HG03095 (cell line): ENCODE data around the gene SKIC2.

Source experiments
- ATAC-seq: cut with Tn5 transposase; IDR thresholded peaks from one replicate; pipeline ENCODE4 v1.9.1; 2021; ENCODE audit warnings: moderate library complexity; ENCODE audit not compliant: unreplicated experiment

The SKIC2 gene

DNA sequence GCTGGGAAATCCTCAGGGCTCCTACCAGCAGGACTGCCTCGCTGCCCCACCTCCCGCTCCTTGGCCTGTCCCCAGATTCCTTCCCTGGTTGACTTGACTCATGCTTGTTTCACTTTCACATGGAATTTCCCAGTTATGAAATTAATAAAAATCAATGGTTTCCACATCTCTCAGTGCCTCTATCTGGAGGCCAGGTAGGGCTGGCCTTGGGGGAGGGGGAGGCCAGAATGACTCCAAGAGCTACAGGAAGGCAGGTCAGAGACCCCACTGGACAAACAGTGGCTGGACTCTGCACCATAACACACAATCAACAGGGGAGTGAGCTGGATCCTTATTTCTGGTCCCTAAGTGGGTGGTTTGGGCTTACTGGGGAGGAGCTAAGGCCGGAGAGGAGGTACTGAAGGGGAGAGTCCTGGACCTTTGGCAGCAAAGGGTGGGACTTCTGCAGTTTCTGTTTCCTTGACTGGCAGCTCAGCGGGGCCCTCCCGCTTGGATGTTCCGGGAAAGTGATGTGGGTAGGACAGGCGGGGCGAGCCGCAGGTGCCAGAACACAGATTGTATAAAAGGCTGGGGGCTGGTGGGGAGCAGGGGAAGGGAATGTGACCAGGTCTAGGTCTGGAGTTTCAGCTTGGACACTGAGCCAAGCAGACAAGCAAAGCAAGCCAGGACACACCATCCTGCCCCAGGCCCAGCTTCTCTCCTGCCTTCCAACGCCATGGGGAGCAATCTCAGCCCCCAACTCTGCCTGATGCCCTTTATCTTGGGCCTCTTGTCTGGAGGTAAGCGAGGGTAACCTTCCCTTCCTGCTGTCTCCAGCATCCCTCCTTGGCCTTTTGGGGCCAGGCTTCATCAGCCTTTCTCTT is 13.2 kb upstream of the SKIC2 start, which contains the start of gene CFB:
TSS of gene CFB (plus strand) at position 589 of the 863 bp plus-strand sequence. CDS start at position 716, 127 bp downstream.
- ATAC-seq: no peak

DNA sequence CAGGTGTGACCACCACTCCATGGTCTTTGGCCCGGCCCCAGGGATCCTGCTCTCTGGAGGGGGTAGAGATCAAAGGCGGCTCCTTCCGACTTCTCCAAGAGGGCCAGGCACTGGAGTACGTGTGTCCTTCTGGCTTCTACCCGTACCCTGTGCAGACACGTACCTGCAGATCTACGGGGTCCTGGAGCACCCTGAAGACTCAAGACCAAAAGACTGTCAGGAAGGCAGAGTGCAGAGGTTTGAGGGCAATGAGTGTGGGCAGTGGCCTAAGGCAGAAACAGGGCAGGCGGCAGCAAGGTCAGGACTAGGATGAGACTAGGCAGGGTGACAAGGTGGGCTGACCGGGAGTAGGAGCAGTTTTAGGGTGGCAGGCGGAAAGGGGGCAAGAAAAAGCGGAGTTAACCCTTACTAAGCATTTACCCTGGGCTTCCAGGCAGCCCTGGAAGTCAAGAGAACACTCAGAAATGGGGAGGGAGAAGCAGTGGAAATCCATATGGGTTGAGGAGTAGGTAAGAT is 12.5 kb upstream of the SKIC2 start:
- no peak for ATAC-seq

DNA sequence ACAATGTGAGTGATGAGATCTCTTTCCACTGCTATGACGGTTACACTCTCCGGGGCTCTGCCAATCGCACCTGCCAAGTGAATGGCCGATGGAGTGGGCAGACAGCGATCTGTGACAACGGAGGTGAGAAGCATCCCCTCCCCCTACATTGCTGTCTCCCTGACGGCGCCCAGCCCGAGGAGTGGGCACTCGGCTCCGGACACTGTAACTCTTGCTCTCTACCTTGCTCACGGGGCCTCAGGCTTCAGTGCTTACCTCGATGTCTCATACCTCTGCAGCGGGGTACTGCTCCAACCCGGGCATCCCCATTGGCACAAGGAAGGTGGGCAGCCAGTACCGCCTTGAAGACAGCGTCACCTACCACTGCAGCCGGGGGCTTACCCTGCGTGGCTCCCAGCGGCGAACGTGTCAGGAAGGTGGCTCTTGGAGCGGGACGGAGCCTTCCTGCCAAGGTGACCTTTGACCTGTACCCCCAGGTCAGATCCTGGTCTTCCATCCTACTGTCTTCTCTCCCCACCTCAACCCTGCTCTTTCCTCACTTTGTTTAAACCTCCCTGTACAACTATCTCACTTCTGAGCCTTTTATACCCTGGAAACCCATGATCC is 11.8 kb upstream of the SKIC2 start:
- no peak for ATAC-seq

DNA sequence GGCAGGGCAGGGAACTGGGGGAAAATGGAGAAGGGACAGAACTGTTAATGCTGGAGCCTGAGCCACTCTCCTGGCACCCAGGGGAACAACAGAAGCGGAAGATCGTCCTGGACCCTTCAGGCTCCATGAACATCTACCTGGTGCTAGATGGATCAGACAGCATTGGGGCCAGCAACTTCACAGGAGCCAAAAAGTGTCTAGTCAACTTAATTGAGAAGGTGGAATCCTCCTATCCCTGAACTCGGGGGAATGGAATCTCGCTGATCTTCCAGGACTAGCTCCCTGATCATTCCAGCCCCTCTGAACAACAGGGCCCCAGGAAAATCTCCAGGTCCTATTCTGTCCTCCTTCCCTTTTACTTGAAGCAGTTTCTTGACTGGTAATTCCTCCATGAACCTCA is 11.1 kb upstream of the SKIC2 start:
- ATAC-seq: no peak

DNA sequence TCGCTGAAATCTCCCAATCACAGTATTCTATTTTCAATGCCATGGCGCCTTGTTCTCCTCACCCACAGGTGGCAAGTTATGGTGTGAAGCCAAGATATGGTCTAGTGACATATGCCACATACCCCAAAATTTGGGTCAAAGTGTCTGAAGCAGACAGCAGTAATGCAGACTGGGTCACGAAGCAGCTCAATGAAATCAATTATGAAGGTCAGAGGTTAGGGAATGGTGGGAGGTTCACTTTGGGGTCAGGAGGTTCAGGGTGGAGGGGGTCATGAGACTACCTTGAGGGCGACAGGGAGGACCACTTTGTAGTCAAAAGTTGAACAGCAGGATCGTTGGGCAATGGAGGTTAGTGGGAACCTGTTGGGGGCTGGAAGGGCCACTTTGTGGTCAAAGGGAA is 10.7 kb upstream of the SKIC2 start:
- no peak for ATAC-seq

DNA sequence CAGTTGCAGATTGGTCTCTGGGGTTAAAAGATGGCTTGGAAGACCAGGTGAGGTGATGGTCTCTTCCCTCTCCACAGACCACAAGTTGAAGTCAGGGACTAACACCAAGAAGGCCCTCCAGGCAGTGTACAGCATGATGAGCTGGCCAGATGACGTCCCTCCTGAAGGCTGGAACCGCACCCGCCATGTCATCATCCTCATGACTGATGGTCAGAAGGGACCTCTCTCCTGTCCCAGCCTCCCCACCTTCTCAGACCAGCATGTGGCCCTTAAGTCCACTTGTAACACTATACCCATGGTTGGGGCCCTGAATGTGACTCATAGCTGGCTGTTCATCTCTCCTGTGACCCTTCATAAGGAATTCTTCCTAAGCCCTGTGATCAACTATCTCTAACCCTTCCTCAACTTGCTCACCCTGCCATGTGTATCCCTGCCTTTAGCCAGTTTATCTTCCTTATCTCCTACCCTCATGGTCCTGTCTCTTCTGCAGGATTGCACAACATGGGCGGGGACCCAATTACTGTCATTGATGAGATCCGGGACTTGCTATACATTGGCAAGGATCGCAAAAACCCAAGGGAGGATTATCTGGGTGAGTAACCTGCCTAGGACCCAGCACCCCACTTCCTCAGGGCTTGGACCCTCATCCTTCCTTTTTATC is 10.1 kb upstream of the SKIC2 start:
- no peak for ATAC-seq

DNA sequence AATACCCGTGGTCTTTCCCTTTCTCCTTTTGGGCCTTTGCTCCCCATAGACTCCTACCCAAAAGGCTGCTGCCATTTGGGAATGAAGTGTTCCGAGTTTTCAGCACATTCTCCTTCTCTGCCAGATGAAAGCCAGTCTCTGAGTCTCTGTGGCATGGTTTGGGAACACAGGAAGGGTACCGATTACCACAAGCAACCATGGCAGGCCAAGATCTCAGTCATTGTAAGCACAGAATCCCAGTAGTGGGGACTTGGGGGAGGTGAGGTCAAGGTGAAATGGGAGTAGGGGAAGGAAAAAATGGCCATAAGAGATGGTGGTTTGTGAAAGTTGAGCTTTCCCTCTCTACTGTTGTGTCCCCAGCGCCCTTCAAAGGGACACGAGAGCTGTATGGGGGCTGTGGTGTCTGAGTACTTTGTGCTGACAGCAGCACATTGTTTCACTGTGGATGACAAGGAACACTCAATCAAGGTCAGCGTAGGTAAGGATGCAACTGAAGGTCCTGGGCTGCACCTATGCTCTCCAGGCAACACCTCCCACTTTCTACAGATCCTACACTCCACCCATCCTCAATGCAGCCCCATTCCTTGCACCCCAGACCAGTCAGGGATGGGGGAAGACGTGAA is 8.9 kb upstream of the SKIC2 start:
- ATAC-seq: no peak

DNA sequence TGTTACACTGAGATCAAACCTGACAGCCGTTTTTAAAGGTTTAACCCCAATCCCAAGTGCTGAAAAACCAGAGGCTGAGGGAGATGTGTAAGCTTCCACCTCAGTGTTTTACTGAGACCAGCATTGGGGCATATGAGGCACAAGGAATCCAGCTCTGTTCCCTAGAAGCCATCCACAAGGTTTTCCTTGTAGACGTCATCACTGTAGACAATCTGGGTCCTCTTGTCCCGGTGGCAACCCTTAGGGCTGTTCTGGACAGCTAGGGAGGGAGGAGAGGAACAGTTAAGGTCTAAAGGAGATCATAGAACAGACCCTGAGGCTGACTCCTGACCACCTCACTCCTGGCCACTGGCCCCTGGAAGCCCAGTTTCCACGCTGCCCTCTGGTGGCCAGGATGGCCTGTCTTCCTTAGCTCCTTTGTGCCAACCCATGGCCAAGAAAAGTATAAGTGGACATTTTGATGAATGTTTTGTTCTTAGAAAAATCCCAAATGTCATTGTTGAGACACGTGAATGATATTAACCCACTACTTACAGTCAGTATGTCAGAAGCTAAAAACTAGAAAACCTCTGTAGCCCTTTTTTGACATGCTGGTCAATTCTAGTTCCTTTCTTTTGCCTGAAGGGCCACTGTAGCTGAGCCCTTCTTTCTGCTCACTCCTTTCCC is 6.7 kb upstream of the SKIC2 start:
- no peak for ATAC-seq

DNA sequence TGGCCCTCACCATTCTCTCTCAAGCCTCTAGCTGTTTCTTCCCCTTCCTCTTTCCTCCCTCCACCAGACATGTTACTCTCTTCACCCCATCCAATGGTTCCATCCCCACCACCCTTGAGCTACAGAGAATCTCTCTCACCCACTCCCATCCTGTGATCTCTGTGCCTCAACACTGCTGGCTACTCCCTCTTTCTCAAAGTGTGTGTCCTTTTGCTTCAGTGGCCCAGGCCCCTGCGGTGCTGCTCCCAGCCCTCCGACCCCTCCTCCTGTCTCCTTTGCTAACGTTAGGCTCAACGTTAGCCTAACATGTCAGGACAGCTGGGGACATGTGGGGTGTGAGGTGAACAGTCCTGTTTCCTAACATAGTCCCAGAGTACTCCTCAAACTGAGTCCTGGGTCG is 6.1 kb upstream of the SKIC2 start:
- ATAC-seq: no peak

DNA sequence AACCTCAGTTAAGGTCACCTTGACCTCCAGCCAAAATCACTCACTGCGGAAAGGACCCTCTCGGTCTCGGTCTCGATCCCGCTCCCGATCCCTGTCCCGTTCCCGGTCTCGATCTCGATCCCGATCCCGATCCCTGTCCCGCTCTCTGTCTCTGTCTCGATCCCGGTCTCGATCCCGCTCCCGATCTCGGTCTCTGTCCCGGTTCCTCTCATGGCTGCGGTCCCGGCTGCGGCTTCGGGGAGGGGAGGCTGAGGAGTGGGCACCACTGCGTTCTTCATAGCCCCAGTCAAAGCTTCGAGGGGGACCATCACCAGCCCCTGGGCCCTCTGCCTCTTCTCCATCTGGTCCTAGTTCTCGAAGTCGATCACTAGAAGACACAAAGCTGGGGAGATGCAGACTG is 4.5 kb upstream of the SKIC2 start:
- no peak for ATAC-seq

DNA sequence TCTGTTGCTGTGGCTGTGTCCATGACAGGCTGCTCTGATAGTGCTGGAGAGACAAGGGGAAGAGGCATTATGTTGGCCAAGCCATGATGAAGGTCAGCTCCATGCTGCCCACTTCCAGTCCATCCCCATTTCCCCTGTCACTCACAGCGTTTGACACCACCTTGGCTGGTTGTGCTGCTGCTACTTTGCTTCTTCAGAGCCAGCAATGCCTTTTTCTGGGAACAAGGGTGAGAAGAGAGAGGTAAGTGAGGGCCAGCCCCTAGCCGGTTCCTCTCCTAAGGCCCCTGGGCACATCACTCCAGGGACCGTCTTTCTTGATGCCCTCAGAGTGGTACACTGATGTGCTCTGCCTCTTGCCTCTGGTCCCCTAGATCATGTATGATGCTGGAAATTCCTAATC is 2.2 kb upstream of the SKIC2 start:
- ATAC-seq: no peak

DNA sequence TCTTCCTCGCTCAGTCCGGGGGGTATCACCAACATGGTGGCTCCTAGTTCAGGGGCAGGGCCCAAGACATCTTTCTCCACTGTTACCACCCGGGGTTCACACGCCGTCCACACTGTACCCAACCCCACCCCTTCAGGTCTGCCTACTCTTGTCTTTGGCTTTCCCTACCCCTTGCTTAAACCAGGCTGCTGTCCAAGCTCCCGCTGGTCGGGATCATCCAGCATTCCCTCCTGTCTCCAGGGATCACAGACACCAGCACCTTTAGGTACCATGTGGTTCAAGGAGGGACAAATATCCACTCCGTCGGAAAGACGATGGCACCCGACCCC is 599 bp upstream of the SKIC2 start:
- ATAC-seq: no peak

DNA sequence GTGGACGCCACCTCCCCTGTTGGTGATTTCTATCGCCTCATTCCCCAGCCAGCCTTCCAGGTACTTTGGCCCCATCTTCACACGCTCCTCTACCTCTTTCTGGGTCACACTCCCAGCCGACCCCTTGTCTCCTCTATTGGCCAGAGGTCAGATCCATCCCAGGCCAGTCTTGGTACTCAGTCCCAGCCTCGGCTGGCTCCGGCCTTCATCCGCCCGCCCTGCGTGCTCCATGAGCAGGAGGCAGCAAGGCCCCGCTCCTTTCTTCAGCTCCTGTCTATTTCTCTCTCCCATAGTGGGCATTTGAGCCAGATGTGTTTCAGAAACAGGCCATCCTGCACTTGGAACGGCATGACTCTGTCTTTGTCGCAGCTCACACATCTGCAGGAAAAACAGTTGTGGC is 2.6 kb downstream of the SKIC2 start:
- ATAC-seq: no peak

DNA sequence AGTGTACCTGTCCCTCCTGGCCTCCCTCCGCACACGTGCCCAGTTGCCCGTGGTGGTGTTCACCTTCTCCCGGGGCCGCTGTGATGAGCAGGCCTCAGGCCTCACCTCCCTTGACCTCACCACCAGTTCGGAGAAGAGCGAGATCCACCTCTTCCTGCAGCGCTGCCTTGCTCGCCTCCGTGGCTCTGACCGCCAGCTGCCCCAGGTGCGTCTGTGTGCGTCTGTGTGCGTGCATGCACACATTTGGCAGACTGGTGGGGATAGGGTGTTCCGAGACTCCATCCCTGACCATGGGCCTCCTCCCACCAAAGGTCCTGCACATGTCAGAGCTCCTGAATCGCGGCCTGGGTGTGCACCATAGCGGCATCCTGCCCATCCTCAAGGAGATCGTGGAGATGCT is 4.9 kb downstream of the SKIC2 start:
- ATAC-seq: no peak

DNA sequence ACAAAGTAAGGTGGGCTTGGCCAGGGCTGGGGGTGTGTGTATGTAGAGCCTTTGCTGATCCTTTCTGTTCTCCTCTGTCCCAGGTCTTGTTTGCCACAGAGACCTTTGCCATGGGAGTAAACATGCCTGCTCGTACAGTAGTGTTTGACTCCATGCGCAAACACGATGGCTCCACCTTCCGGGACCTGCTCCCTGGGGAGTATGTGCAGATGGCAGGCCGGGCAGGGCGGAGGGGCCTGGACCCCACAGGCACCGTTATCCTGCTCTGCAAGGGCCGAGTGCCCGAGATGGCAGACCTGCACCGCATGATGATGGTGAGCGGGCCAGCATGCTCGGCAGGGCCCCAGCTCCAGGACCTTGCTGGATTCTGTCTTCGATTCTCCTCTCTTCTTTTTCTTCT is 6.7 kb downstream of the SKIC2 start:
- ATAC-seq: no peak

DNA sequence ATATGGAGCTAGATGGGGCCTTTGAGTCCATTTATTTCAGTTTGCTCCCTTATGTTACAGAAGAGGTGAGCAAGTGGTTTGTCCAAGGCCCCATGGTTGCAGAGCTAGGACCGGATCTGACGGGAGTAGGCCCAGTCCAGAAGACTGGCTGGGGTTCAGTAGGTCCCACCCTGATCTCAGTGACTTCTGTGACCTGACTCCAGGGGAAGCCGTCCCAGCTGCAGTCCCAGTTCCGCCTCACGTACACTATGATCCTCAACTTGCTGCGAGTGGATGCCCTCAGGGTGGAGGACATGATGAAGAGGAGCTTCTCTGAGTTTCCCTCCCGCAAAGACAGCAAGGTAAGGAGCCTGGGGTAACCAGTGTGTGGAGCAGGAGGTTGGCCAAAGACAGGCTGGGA is 7.5 kb downstream of the SKIC2 start:
- no peak for ATAC-seq

DNA sequence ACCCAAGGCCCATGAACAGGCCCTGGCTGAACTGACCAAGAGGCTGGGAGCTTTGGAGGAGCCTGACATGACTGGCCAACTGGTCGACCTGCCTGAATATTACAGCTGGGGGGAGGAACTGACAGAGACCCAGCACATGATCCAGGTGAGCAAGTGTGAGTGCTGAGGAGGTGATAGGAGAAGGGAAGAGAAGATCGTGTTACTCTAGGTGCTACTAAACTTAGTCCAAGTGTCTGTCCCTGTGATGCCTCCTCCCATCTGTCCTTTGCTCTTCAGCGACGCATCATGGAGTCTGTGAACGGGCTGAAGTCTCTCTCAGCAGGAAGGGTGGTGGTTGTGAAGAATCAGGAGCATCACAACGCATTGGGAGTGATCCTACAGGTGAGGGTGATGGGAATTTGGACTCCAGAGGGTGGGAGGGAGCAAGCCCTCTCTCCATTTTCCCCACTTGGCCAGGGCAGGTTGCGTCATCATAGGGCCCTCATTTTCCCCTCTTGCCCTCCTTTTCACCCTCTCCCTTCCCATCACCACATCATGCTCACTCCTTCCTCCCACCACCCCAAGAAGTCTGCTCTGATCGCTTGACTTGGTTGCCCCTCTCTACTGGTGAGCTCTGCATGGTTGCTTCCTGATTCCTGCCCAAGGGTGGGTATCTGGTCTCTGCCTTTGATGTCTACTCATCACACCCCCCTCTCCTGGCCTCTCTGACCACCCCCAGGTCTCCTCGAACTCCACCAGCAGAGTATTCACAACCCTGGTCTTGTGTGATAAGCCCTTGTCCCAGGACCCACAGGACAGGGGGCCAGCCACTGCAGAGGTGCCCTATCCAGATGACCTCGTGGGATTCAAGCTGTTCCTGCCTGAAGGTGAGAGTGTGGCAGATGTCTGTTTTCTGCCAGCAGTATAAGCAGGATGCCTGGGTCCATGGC is 8.3 kb downstream of the SKIC2 start:
- ATAC-seq: no peak

DNA sequence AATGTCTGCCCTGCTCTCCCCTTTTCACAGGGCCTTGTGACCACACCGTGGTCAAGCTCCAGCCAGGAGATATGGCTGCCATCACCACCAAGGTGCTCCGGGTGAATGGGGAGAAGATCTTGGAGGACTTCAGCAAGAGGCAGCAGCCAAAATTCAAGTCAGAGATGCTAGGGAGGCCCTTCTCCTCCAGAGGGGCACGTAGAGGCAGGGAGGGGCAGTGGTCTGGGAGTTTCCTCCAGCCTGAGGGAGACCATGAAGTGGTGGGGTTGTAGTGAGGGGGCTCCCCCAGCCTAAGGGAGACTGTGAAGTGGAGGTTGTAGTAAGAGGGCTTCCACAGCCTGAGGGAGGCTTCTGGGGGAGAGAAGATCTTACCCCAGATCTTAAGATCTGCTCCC is 8.9 kb downstream of the SKIC2 start:
- no peak for ATAC-seq

DNA sequence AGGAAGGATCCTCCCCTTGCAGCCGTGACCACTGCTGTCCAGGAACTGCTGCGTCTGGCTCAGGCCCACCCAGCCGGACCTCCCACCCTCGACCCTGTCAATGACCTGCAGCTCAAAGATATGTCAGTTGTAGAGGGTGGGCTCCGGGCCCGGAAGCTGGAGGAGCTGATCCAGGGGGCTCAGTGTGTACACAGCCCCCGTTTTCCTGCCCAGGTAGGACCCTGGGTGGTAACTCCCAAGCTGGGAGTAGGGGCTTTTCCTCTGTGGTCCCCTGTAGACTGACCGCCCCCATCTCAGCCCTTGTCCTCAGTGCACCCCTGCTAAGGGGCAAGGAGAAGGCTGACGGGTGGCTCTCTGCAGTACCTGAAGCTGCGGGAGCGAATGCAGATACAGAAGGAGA is 9.4 kb downstream of the SKIC2 start:
- no peak for ATAC-seq
